Neural cell (in vitro differentiated cells): ENCODE data around the gene UBA1. TPM values are rescaled to one million over a fixed set of nuclear protein-coding genes. Genes with fewer than 3 reads are reported as not detected.

Experiments
- H2AFZ ChIP-seq: fragments of 200-600, 300-800 bp; sonication (generic), shearing (Covaris generic); 2 replicates; pipeline ENCODE4 v1.6.0; 2014; ENCODE audit warnings: low read depth, mild to moderate bottlenecking, antibody characterized with exemption, low read length, moderate library complexity
- H3F3A ChIP-seq: fragments of 200-600 bp; shearing (Covaris generic); 2 replicates; pipeline ENCODE4 v1.6.1; 2016; ENCODE audit warnings: mild to moderate bottlenecking, moderate library complexity, mixed read lengths, antibody characterized with exemption, low read length; ENCODE audit not compliant: insufficient read depth, poor library complexity, severe bottlenecking
- H3K27ac ChIP-seq: fragments of 200-600, 300-800 bp; sonication (generic), shearing (Covaris generic); 2 replicates; pipeline ENCODE4 v1.5.1; 2014; ENCODE audit warnings: mild to moderate bottlenecking, low read length, moderate library complexity
- H3K27me3 ChIP-seq: fragments of 300-800, 200-600 bp; sonication (generic), shearing (Covaris generic); 2 replicates; pipeline ENCODE4 v1.6.0; 2014; ENCODE audit warnings: mild to moderate bottlenecking, low read depth, low read length, moderate library complexity; ENCODE audit not compliant: insufficient read depth
- H3K36me3 ChIP-seq: fragments of 300-800, 200-600 bp; sonication (generic), shearing (Covaris generic); 2 replicates; pipeline ENCODE4 v1.5.1; 2014; ENCODE audit warnings: mild to moderate bottlenecking, antibody characterized with exemption, low read length, moderate library complexity; ENCODE audit not compliant: insufficient read depth
- H3K4me2 ChIP-seq: fragments of 300-800, 200-600 bp; sonication (generic), shearing (Covaris generic); 2 replicates; pipeline ENCODE4 v1.6.0; 2014; ENCODE audit warnings: mild to moderate bottlenecking, low read length
- H3K4me3 ChIP-seq: fragments of 300-800, 200-600 bp; sonication (generic), shearing (Covaris generic); 2 replicates; pipeline ENCODE4 v1.5.1; 2014; ENCODE audit warnings: mild to moderate bottlenecking, low read length, moderate library complexity
- H3K79me2 ChIP-seq: fragments of 200-600 bp; shearing (Covaris generic); replicated peaks from 2 replicates; pipeline ENCODE4 v1.6.0; 2014; ENCODE audit warnings: mild to moderate bottlenecking, low read length, moderate library complexity; ENCODE audit not compliant: insufficient read depth
- H3K9ac ChIP-seq: fragments of 300-800, 200-600 bp; sonication (generic), shearing (Covaris generic); 2 replicates; pipeline ENCODE4 v1.6.1; 2016; ENCODE audit warnings: mild to moderate bottlenecking, low read length, mixed read lengths
- H3K9me2 ChIP-seq: fragments of 200-600 bp; shearing (Covaris generic); 2 replicates; pipeline ENCODE4 v1.6.1; 2016; ENCODE audit warnings: mild to moderate bottlenecking, low read length, mixed read lengths; ENCODE audit not compliant: insufficient read depth
- H3K9me3 ChIP-seq: fragments of 200-600, 300-800 bp; sonication (generic), shearing (Covaris generic); 2 replicates; pipeline ENCODE4 v1.6.1; 2016; ENCODE audit warnings: mild to moderate bottlenecking, mixed run types, low read length, moderate library complexity, mixed read lengths
- H4K20me1 ChIP-seq: fragments of 200-600 bp; shearing (Covaris generic); 2 replicates; pipeline ENCODE4 v1.6.1; 2016; ENCODE audit warnings: mild to moderate bottlenecking, mixed run types; ENCODE audit not compliant: insufficient read depth
- EP300 ChIP-seq: fragments of 450-650 bp; conservative IDR thresholded peaks from 2 replicates; pipeline ENCODE4 v1.6.1; 2014; ENCODE audit warnings: antibody characterized with exemption, mild to moderate bottlenecking, moderate library complexity; ENCODE audit not compliant: poor library complexity, severe bottlenecking
- EZH2 ChIP-seq: fragments of 200-600, 300-800 bp; shearing (Covaris generic), sonication (generic); IDR thresholded peaks from 2 replicates; pipeline ENCODE4 v1.6.1; 2014; ENCODE audit warnings: antibody characterized with exemption, low read length, borderline replicate concordance, mild to moderate bottlenecking; ENCODE audit not compliant: insufficient read depth, poor library complexity, severe bottlenecking
- MXI1 ChIP-seq: fragments of 450-650 bp; conservative IDR thresholded peaks from 2 replicates; pipeline ENCODE4 v1.6.1; 2014; ENCODE audit warnings: antibody characterized with exemption, mild to moderate bottlenecking; ENCODE audit not compliant: poor library complexity, severe bottlenecking
- POLR2AphosphoS5 ChIP-seq: IDR thresholded peaks from 2 replicates; pipeline ENCODE4 v1.6.1; 2012
- RAD21 ChIP-seq: fragments of 450-650 bp; conservative IDR thresholded peaks from 2 replicates; pipeline ENCODE4 v1.6.1; 2014; ENCODE audit warnings: antibody characterized with exemption, mild to moderate bottlenecking, moderate library complexity
- SMC3 ChIP-seq: fragments of 450-650 bp; conservative IDR thresholded peaks from 2 replicates; pipeline ENCODE4 v1.6.1; 2014; ENCODE audit warnings: antibody characterized with exemption, mild to moderate bottlenecking, moderate library complexity; ENCODE audit not compliant: poor library complexity
- TAF1 ChIP-seq: IDR thresholded peaks from 2 replicates; pipeline ENCODE4 v1.6.1; 2012; ENCODE audit warnings: low read depth
- polyA plus RNA-seq: library from polyadenylated mRNA; depleted of rRNA; stranded (reverse); fragments of >200 nt; gene quantifications from 2 replicates; pipeline ENCODE4 v1.2.3, GENCODE V29; 2014
- TF ChIP-seq, protein P1 (sequence below): IDR thresholded peaks from 2 replicates; pipeline ENCODE4 v1.6.1; 2012; ENCODE audit warnings: borderline replicate concordance
- TF ChIP-seq, protein P2 (sequence below): fragments of 450-650 bp; IDR thresholded peaks from 2 replicates; pipeline ENCODE4 v1.5.1; 2014; ENCODE audit warnings: antibody characterized with exemption, mild to moderate bottlenecking, moderate library complexity; ENCODE audit not compliant: poor library complexity, severe bottlenecking

UBA1 gene
- polyA plus RNA-seq, 1 donor from 2014 or later: 132 TPM

DNA sequence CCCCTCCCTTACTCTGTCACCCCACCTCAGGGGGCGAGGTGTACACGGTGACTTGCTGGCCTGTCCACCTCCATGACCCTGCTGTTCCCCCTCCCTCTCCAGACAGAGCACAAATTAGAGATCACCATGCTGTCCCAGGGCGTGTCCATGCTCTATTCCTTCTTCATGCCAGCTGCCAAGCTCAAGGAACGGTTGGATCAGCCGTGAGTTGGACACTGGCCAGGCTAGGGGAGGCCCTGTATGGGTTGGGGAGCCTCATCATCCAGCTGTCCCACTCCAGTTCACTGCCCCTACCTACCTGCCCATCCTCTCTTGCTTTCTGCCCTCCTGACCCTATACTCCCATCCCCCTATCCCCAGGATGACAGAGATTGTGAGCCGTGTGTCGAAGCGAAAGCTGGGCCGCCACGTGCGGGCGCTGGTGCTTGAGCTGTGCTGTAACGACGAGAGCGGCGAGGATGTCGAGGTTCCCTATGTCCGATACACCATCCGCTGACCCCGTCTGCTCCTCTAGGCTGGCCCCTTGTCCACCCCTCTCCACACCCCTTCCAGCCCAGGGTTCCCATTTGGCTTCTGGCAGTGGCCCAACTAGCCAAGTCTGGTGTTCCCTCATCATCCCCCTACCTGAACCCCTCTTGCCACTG, 20.9 kb downstream of the UBA1 start:
- no peaks in the 10 kb centered on the region for H3F3A ChIP-seq
- no peaks in the 10 kb centered on the region for H3K36me3 ChIP-seq
- TF ChIP-seq, protein P1, sequence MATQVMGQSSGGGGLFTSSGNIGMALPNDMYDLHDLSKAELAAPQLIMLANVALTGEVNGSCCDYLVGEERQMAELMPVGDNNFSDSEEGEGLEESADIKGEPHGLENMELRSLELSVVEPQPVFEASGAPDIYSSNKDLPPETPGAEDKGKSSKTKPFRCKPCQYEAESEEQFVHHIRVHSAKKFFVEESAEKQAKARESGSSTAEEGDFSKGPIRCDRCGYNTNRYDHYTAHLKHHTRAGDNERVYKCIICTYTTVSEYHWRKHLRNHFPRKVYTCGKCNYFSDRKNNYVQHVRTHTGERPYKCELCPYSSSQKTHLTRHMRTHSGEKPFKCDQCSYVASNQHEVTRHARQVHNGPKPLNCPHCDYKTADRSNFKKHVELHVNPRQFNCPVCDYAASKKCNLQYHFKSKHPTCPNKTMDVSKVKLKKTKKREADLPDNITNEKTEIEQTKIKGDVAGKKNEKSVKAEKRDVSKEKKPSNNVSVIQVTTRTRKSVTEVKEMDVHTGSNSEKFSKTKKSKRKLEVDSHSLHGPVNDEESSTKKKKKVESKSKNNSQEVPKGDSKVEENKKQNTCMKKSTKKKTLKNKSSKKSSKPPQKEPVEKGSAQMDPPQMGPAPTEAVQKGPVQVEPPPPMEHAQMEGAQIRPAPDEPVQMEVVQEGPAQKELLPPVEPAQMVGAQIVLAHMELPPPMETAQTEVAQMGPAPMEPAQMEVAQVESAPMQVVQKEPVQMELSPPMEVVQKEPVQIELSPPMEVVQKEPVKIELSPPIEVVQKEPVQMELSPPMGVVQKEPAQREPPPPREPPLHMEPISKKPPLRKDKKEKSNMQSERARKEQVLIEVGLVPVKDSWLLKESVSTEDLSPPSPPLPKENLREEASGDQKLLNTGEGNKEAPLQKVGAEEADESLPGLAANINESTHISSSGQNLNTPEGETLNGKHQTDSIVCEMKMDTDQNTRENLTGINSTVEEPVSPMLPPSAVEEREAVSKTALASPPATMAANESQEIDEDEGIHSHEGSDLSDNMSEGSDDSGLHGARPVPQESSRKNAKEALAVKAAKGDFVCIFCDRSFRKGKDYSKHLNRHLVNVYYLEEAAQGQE: no peak
- no peak for TF ChIP-seq MXI1
- no peak for TF ChIP-seq POLR2AphosphoS5
- TF ChIP-seq TAF1: no peak
- no peak for TF ChIP-seq SMC3
- no peak for TF ChIP-seq RAD21
- TF ChIP-seq, protein P2, sequence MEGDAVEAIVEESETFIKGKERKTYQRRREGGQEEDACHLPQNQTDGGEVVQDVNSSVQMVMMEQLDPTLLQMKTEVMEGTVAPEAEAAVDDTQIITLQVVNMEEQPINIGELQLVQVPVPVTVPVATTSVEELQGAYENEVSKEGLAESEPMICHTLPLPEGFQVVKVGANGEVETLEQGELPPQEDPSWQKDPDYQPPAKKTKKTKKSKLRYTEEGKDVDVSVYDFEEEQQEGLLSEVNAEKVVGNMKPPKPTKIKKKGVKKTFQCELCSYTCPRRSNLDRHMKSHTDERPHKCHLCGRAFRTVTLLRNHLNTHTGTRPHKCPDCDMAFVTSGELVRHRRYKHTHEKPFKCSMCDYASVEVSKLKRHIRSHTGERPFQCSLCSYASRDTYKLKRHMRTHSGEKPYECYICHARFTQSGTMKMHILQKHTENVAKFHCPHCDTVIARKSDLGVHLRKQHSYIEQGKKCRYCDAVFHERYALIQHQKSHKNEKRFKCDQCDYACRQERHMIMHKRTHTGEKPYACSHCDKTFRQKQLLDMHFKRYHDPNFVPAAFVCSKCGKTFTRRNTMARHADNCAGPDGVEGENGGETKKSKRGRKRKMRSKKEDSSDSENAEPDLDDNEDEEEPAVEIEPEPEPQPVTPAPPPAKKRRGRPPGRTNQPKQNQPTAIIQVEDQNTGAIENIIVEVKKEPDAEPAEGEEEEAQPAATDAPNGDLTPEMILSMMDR: no peak
- TF ChIP-seq EP300: no peak
- no peak for TF ChIP-seq EZH2
- no peaks in the 10 kb centered on the region for H4K20me1 ChIP-seq
- H3K9me2 ChIP-seq: no peaks in the 10 kb centered on the region
- no peak overlapping the region for H3K27ac ChIP-seq
- H3K4me2 ChIP-seq: no peak overlapping the region
- H2AFZ ChIP-seq: no peak overlapping the region
- no peak overlapping the region for H3K9ac ChIP-seq
- H3K79me2 ChIP-seq: peaks cover 5% of the 10 kb centered on the region
- H3K27me3 ChIP-seq: no peaks in the 10 kb centered on the region
- H3K9me3 ChIP-seq: no peaks in the 10 kb centered on the region
- no peak overlapping the region for H3K4me3 ChIP-seq

DNA sequence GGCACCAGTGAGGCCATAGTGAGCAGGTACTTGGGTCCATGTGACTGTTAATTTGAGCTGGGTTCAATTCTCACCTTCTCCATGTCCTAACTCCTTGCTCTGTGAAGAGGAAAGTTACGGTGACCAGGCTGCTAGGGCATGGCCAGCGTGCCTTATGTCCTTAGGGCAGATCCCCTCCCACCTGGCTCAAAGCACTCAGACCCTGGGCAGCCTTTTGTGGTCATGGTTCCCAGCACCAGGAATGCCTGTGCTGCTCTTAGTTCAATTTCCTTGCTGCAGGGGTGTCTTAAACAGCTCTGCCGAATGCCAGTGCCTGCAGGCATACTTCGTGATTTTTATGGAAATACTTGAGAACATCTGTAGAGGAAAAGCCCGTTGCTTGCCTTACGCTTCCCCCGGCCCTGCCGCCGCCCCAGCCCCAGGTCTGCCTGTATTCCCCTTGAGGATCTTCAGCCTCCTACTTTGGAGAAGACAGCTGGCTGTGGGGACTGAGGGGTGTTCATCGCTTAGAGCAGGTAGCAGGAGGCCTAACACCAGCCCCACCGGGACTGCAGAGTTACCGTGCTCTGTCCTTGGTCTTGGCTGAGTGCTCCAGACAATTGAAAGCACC, 21.8 kb downstream of the UBA1 start:
- Histone ChIP-seq H3K36me3 (no peaks in the 10 kb centered on the region), H3K9me2 (no peaks in the 10 kb centered on the region), H3K27ac (no peak overlapping the region), H3F3A (no peaks in the 10 kb centered on the region), H3K9ac (no peak overlapping the region), H4K20me1 (no peaks in the 10 kb centered on the region), H3K4me3 (no peak overlapping the region), H3K79me2 (peaks cover 14% of the 10 kb centered on the region), H3K27me3 (no peaks in the 10 kb centered on the region), H3K9me3 (no peaks in the 10 kb centered on the region), H2AFZ (no peak overlapping the region), H3K4me2 (no peak overlapping the region)
- TF ChIP-seq, protein P1: no peak
- no peak for TF ChIP-seq POLR2AphosphoS5
